GM19035 (cell line): ENCODE data around the gene MCM10.

Experiments
- ATAC-seq: cut with Tn5 transposase; IDR thresholded peaks from one replicate; pipeline ENCODE4 v1.9.1; 2021; ENCODE audit not compliant: unreplicated experiment

Gene MCM10

GRCh38 chr10:13256627-13257026, 95.3 kb downstream of the MCM10 start:
- ATAC-seq = no peak

- ATAC-seq = no peak
Observed at GRCh38 chr10:13257621-13258140, 96.3 kb downstream of the MCM10 start.
